ENCODE measurements around the gene LDLRAD4. TPM values are rescaled to one million over a fixed set of nuclear protein-coding genes. Genes with fewer than 3 reads are reported as not detected.

Gene LDLRAD4
- total RNA-seq, 1 experiment from 2014 or later = not detected

- Histone ChIP-seq H3K4me3 (ENCODE audit: low read length) (no peak overlapping the region), H3F3A (ENCODE audit: low read length, unreplicated experiment) (no peaks in the 10 kb centered on the region), H3K79me2 (ENCODE audit: low read length) (no peaks in the 10 kb centered on the region), H3K4me2 (ENCODE audit: low read length) (no peak overlapping the region), H3K27ac (ENCODE audit: low read length) (no peak overlapping the region), H3K4me1 (ENCODE audit: insufficient read depth, low read length) (no peaks in the 10 kb centered on the region), H3K36me3 (ENCODE audit: low read depth, low read length) (no peaks in the 10 kb centered on the region), H2AFZ (ENCODE audit: low read length) (no peak overlapping the region), H4K20me1 (ENCODE audit: low read length) (no peaks in the 10 kb centered on the region), H3K9ac (ENCODE audit: low read length) (no peak overlapping the region), H3K9me3 (ENCODE audit: low read length) (no peaks in the 10 kb centered on the region), H3K27me3 (ENCODE audit: low read length) (peaks cover 77% of the 10 kb centered on the region), H3K9me2 (replicated peaks; ENCODE audit: low read length) (no peaks in the 10 kb centered on the region)
- CTCF ChIA-PET = interaction anchor here (0.6 kb wide), 1 partner anchor 48 kb away, joined by 3 read pairs; no protein-coding TSS in a partner anchor
- POLR2A ChIA-PET (ENCODE audit: unreplicated experiment) = no interaction called here
- BruUV-seq (replicated peaks) = no TSS peak
- TF ChIP-seq EZH2phosphoT487 (IDR thresholded peaks at IDR 0.05; ENCODE audit: borderline replicate concordance, low read length) = no peak
- TF ChIP-seq CTCF (conservative IDR thresholded peaks at IDR 0.05; ENCODE audit: low read depth, low read length) = no peak
- TF ChIP-seq EZH2 (IDR thresholded peaks at IDR 0.05; ENCODE audit: low read length, unreplicated experiment) = no peak
- DNase-seq (no peak), ATAC-seq (no peak)
- intact Hi-C loops (cut with micrococcal nuclease) = no loop called here
Measured at GRCh38 chr18:13278062-13278630, 59.6 kb downstream of the LDLRAD4 start.

DNA sequence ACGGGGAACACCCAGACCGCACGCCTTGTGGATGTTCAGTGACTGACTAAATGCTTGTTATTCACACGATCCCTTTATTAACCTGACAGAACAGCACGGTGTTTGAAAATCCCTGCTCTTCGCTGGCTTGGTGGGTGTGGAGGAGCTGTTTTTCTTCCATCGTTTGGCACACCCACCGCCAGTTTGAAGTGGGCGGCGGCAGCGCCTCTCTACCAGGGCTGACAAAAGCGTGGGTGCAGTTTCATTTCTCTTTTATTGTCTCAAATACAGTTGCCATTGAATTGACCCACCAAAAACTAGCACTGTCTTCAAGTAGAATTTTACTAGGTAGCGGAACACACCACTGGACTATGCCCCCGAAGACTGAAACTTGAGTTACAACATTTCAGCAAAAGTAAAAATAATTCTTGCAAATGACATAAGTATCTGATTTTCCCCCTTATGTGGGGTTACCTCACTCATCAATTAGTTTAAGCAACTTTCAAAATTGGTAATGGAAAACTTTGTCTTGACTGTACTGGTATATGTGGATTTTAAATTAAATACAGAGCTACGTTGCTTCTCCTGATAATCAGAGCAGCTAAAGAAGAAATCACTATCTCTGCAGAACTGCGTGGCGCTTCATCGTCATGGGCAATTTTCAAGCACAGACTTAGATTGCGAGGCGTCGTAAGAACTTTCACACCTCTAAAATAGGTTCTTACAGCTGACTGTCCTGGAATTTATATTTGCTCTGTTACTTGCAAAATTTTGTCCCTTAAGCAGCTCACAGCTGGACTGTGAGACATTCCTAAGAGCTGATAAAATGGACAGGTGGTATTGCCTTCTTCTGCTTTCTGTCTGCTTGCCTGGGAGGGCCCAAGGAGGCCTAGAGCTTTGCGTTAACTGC lies 60.9 kb downstream of the LDLRAD4 start:
- no peaks in the 10 kb centered on the region for H3K4me1 ChIP-seq (ENCODE audit: insufficient read depth, low read length)
- H3K4me3 ChIP-seq (ENCODE audit: low read length) = no peak overlapping the region
- H3K9me3 ChIP-seq (ENCODE audit: low read length) = no peaks in the 10 kb centered on the region
- no peaks in the 10 kb centered on the region for H3K79me2 ChIP-seq (ENCODE audit: low read length)
- H2AFZ ChIP-seq (ENCODE audit: low read length) = no peak overlapping the region
- CTCF ChIA-PET = interaction anchor here (0.5 to 0.6 kb wide), 2 partner anchors 47 to 120 kb away, joined by 3 read pairs; no protein-coding TSS in a partner anchor
- ATAC-seq (no peak), DNase-seq (no peak)
- no peak for TF ChIP-seq EZH2 (IDR thresholded peaks at IDR 0.05; ENCODE audit: low read length, unreplicated experiment)
- TF ChIP-seq EZH2phosphoT487 (IDR thresholded peaks at IDR 0.05; ENCODE audit: borderline replicate concordance, low read length) = no peak
- TF ChIP-seq CTCF (conservative IDR thresholded peaks at IDR 0.05; ENCODE audit: low read depth, low read length) = no peak
- H3K36me3 ChIP-seq (ENCODE audit: low read depth, low read length) = no peaks in the 10 kb centered on the region
- H4K20me1 ChIP-seq (ENCODE audit: low read length) = no peaks in the 10 kb centered on the region
- no peaks in the 10 kb centered on the region for H3F3A ChIP-seq (ENCODE audit: low read length, unreplicated experiment)
- intact Hi-C loops (cut with micrococcal nuclease) = no loop called here
- BruUV-seq (replicated peaks) = no TSS peak
- POLR2A ChIA-PET (ENCODE audit: unreplicated experiment) = no interaction called here
- no peak overlapping the region for H3K27ac ChIP-seq (ENCODE audit: low read length)
- H3K9me2 ChIP-seq (replicated peaks; ENCODE audit: low read length) = no peaks in the 10 kb centered on the region
- no peak overlapping the region for H3K9ac ChIP-seq (ENCODE audit: low read length)
- peaks cover 78% of the 10 kb centered on the region for H3K27me3 ChIP-seq (ENCODE audit: low read length)
- no peak overlapping the region for H3K4me2 ChIP-seq (ENCODE audit: low read length)
